GM12801 (cell line): ENCODE measurements around the gene PCDHA6.

ENCODE experiments used
- TF ChIP-seq, protein P1 (sequence below): IDR thresholded peaks from one replicate; pipeline ENCODE4 v1.5.1; 2011; ENCODE audit warnings: control low read depth; ENCODE audit not compliant: insufficient read length; ENCODE audit errors: extremely low read depth

Gene PCDHA6

DNA sequence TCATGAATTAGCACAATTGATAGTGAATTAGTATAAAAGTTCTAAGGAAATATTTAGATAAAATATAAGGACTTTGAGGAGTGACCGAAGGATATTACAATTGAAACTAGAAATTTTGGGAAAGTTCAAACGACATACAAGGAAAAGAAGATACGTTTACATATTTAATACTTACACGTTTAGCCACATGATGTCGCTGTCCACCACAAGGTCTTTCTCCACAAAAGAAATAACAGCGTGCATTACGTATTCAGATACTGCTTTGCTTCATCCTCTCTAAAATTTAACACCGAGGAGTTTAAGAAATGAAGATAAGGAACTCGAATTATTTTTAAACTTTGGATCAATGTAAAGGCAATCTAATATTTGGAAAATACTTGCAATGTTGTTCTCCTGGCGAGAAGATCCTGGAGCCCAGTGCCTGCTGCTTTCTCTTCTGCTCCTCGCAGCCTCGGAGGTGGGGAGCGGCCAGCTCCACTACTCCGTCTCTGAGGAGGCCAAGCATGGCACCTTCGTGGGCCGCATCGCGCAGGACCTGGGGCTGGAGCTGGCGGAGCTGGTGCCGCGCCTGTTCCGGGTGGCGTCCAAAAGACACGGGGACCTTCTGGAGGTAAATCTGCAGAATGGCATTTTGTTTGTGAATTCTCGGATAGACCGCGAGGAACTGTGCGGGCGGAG lies 26.8 kb upstream of the PCDHA6 start, which contains the start of gene PCDHA3:
TSS of gene PCDHA3 (plus strand) at position 242 of the 678 bp plus-strand sequence.
- TF ChIP-seq, protein P1, sequence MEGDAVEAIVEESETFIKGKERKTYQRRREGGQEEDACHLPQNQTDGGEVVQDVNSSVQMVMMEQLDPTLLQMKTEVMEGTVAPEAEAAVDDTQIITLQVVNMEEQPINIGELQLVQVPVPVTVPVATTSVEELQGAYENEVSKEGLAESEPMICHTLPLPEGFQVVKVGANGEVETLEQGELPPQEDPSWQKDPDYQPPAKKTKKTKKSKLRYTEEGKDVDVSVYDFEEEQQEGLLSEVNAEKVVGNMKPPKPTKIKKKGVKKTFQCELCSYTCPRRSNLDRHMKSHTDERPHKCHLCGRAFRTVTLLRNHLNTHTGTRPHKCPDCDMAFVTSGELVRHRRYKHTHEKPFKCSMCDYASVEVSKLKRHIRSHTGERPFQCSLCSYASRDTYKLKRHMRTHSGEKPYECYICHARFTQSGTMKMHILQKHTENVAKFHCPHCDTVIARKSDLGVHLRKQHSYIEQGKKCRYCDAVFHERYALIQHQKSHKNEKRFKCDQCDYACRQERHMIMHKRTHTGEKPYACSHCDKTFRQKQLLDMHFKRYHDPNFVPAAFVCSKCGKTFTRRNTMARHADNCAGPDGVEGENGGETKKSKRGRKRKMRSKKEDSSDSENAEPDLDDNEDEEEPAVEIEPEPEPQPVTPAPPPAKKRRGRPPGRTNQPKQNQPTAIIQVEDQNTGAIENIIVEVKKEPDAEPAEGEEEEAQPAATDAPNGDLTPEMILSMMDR = no peak

DNA sequence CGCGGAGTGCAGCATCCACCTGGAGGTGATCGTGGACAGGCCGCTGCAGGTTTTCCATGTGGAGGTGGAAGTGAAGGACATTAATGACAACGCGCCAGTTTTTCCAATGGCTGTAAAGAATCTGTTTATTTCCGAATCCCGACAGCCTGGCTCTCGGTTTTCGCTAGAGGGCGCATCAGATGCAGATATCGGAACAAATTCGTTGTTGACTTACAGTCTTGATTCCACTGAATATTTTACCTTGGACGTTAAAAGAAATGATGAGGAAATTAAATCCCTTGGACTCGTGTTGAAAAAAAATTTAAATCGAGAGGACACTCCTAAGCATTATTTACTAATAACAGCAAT lies 26.3 kb upstream of the PCDHA6 start:
- TF ChIP-seq, protein P1 = no peak

DNA sequence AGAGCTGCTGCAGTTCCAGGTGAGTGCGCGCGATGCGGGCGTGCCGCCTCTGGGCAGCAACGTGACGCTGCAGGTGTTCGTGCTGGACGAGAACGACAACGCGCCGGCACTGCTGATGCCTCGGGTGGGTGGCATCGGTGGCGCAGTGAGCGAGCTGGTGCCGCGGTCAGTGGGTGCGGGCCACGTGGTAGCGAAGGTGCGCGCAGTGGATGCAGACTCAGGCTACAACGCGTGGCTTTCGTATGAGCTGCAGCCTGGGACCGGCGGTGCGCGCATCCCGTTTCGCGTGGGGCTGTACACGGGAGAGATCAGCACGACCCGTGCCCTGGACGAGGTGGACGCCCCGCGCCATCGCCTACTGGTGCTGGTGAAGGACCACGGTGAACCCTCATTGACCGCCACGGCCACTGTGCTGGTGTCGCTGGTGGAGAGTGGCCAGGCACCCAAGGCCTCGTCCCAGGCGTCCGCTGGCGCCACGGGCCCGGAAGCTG lies 24.9 kb upstream of the PCDHA6 start:
- TF ChIP-seq, protein P1 = no peak

DNA sequence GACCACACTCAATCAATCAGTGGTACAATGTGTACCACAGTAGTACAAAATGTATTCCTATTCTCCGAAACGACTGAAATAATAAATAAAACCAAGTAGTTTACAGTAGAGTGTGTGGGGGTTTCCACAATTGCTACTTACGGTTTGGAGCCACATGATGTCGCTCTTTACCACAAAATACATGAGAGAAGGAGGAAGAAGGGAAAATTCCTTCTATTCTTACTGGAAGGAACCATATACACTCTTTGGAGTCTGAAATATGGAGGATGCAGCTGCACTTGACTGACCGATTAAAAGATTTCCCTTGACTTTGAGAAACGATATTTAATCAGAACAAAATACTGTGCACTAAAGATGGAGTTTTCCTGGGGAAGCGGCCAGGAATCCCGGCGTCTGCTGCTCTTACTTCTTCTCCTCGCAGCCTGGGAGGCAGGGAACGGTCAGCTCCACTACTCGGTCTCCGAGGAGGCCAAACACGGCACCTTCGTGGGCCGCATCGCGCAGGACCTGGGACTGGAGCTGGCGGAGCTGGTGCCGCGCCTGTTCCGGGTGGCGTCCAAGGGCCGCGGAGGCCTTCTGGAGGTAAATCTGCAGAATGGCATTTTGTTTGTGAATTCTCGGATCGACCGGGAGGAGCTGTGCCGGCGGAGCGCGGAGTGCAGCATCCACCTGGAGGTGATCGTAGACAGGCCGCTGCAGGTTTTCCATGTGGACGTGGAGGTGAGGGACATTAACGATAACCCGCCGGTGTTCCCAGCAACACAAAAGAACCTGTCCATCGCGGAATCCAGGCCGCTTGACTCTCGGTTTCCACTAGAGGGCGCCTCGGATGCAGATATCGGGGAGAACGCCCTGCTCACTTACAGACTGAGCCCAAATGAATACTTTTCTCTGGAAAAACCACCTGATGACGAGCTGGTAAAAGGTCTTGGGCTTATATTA lies 20.7 kb upstream of the PCDHA6 start, which contains the start of gene PCDHA4:
TSS of gene PCDHA4 (plus strand) at position 235 of the 942 bp plus-strand sequence.
- TF ChIP-seq, protein P1 = no peak

DNA sequence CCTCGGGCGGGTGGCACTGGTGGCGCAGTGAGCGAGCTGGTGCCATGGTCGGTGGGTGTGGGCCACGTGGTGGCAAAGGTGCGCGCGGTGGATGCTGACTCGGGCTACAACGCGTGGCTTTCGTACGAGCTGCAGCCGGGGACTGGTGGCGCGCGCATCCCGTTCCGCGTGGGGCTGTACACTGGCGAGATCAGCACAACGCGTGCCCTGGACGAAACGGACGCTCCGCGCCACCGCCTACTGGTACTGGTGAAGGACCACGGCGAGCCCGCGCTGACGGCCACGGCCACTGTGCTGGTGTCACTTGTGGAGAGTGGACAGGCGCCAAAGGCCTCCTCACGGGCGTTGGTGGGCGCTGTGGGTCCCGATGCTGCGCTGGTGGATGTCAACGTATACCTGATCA lies 18.9 kb upstream of the PCDHA6 start:
- TF ChIP-seq, protein P1 = no peak

DNA sequence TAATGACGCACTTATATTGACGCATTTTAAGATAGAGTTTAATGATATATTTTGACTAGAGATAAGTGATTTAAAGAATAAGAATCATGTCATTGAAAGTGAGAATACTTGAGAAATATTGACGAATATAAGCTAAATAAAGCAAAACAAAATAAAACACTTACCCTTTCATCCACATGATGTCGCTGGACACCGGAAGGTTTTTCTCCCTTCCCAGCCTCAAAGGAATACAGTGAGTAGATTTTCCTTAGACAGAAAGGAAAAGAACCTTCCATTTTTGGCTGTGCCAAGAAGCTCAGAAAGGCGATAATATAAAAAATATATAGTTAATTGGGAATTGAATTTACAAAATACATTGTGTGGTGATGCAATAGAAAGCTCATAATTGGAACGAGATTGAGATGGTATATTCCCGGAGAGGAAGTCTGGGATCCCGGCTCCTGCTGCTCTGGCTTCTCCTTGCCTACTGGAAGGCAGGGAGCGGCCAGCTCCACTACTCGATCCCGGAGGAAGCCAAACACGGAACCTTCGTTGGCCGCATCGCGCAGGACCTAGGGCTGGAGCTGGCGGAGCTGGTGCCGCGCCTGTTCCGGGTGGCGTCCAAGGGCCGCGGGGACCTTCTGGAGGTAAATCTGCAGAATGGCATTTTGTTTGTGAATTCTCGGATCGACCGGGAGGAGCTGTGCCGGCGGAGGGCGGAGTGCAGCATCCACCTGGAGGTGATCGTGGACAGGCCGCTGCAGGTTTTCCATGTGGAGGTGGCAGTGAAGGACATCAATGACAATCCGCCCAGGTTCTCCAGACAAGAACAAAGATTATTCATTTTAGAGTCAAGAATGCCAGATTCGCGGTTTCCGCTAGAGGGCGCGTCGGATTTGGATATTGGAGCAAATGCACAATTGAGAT lies 6.1 kb upstream of the PCDHA6 start, which contains the start of gene PCDHA5:
TSS of gene PCDHA5 (plus strand) at position 239 of the 906 bp plus-strand sequence.
- TF ChIP-seq, protein P1 = no peak
